Activated naive CD8-positive, alpha-beta T cell treated with anti-CD3 and anti-CD28 coated beads, Interleukin-2, amount 50 U/mL, for 16 hours (primary cell): ENCODE results near the gene HOOK1.
"Not testable (repeated sequence)": the region's sequence is repeated elsewhere in the genome, so short reads cannot be mapped to it uniquely, and the experiment has no call there.

Source experiments
- DNase-seq: peaks from one replicate; pipeline ENCODE4 v3.0.0-alpha.2; 2020; ENCODE audit warnings: low read depth, low spot score

The HOOK1 gene

GRCh38 chr1:59885160-59885832, 70.5 kb downstream of the HOOK1 start:
- no peak for DNase-seq

- no peak for DNase-seq
Observed at GRCh38 chr1:59892841-59893811, 78.4 kb downstream of the HOOK1 start.

DNA sequence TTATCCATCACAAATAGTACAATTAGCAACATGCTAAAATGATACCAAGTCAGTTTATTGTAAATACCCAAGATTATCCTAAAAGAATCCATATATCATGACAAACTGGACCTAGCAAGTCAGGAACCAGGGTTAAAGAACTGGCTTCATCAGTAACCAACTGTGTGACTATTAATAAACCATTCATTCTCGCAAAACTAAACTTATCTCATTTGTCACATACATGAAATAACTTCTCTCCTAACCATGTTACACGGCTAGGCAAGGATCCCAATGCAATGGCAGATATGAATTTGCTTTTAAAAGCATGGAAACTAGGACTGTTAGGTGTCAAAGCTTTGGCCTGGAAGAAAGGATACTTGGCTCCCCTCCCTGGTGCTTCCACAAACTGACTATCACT, 82.4 kb downstream of the HOOK1 start:
- no peak for DNase-seq

DNA sequence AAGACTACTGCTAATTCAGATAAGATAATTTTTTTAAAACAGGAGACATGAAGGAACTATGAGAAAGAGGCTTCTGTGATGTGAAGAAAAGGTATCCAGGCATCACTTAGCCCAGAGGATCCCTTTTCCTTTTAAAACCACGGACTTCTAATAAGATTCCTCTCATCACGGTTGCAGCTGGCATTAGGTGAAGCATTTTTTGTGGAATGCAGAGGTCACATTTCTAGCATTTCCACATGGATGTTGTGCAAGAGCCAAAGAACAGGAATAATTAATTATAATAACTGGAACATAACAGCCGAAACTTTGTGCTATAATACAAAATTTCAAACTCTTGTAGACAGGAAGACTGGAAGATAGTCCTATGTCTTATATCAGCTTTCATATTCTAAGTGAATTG, 84.2 kb downstream of the HOOK1 start:
- DNase-seq: no peak

DNA sequence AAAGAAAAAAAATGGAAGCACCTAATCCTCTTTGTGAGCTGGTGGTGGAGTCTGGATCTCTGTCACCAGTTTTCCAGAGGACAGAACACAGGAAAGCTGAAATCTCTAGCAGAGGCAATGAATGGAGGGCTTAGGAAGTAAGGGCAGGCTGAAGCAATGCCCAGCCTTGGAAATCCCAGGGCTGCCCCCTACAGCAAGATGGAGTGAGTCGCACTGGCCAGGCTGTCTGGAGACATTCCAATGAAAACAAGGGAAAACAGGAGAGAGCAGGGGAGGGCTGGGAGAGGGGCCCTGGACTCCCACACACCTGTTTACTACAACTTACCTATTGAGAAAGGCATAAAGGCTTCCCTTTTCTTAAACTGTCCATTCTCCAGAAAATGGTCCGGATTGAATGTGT, 85.9 kb downstream of the HOOK1 start:
- DNase-seq: no peak

- DNase-seq: no peak
Observed at GRCh38 chr1:59901770-59902388, 87.1 kb downstream of the HOOK1 start.

DNA sequence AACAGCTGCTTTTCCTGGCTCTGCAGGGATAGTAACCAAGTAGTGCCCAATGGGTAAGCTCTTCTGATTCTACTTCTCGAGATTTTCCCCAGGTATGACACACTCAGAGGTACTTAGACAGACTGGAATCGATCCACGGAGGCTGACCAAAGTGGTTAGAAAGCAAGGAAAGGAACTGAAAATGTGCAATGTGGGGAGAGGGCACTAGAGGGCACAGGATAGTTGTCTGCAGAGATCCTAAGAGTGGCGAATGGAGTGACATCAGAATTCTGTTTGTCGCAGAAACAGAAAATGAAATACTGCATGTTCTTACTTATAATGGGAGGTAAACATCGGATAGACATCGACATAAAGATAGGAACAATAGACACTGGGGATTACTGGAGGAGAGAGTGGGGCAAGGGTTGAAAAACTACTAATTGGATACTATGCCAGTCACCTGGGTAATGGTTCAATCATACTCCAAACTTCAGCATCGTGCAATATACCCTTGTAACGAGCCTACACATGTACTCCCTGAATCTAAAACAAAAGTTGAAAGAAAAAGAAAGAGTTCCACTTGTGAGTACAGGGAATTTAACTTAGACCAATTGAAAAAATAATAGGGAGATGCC, 88.5 kb downstream of the HOOK1 start:
- no peak for DNase-seq

- no peak for DNase-seq
Observed at GRCh38 chr1:59906931-59907330, 92.2 kb downstream of the HOOK1 start.

DNA sequence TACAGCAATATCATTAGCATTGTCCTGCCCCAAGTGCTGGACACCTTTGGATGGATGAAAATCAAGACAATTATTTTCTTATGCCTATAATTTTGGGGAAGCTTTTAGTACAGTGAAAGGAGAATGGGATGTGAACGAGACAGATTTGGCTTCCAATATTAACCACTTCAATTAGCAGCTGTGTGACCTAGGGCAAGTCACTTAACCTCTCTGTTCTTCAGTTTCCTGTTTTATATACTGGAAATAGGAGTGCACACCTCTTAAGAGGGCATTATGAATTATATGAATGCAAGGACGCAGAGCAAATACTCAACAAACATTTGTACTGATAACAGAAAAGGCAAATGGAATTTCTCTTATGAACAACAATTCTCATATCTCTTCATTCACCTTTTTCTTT, 93.3 kb downstream of the HOOK1 start:
- DNase-seq: no peak

DNA sequence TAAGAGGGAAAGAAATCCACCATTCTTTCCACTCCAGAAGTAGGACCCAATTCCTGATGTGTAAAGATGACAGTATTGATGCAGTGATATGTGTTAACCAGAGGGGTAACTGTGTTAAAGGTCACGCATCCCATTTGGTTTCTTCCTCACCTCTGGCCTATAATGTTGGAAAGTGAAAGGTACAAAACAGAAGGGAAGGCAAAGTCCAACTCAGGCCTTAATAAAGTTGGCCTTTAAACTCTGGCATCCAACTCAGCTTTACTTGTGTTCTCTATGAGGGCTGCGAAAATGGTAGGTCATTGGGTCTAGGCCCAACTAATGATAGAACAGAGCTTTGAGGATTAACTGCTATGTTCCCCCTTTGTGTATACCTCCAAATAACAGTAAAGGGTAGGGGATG, 93.9 kb downstream of the HOOK1 start:
- DNase-seq: no peak

DNA sequence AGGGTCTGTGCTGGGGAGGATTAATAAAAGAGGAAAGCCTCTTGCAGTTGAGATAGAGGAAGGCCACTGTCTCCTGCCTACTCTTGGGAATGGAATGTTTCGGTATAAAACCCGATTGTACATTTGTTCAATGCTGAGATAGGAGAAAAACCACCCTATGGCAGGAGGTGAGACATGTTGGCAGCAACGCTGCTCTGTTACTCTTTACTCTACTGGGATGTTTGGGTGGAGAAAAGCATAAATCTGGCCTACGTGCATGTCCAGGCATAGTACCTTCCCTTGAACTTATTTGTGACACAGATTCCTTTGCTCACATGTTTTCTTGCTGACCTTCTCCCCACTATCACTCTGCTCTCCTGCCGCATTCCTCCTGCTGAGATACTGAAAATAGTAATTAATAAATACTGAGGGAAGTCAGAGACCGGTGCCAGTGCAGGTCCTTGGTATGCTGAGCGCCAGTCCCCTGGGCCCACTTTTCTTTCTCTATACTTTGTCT, 100.1 kb downstream of the HOOK1 start:
- not testable (repeated sequence) for DNase-seq

- no peak for DNase-seq
Observed at GRCh38 chr1:59915516-59915915, 100.8 kb downstream of the HOOK1 start.

- no peak for DNase-seq
Observed at GRCh38 chr1:59917026-59917784, 102.5 kb downstream of the HOOK1 start.

- DNase-seq: no peak
Observed at GRCh38 chr1:59917785-59918180, 103.0 kb downstream of the HOOK1 start.

GRCh38 chr1:59919746-59920145, 105.0 kb downstream of the HOOK1 start:
- no peak for DNase-seq

DNA sequence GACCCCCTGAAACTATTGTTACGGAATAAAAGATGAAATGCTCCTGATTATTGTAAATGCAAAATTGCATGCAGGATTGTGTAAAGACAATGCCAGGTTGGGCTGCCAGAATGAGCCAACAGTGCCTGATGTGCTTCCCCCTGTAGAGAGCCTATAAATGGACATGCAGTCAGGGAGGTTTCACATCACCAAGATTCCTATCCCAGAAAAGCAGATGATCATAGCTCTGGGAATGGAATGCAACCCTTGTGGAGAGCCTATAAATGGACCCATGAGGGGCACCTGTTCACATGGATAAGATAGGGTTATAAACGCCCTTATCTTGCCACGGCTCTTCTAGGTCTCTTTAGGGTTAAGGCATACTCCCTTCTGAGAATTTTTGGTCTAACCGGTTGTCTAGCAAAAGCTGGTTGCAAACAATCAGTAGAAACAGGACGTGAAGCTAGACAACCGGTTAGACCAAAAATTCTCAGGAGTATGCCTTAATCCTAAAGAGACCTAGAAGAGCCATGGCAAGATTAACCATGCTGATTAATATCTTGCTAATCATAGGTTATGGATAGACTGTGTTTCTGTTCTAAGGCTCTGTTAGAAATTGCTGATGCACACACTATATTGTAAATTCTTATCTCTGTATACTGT, 106.6 kb downstream of the HOOK1 start:
- not testable (repeated sequence) for DNase-seq

DNA sequence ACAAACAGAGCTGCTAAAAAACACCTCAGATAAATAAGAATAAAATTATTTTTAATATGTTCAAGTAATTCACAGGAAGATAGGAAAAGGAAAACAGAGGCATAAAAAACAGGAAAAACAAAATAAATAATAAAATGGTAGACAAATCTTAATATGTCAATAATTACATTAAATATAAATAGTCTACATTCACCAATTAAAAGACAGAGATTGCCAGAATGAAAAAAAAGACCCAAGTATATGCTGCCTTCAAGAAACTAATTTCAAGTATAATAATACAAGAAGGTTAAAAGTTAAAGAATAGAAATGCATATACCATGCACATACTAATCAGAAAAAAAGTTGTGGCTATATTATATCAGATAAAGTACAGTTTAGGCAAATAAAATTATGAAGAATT, 109.9 kb downstream of the HOOK1 start:
- no peak for DNase-seq
